Jurkat, Clone E6-1 (cell line): ENCODE data around the gene ITGA1. TPM values are rescaled to one million over a fixed set of nuclear protein-coding genes. Genes with fewer than 3 reads are reported as not detected.
A peak's percentile ranks its signal among the peaks of the same experiment; 100 is the strongest.
"Not testable (repeated sequence)": the region's sequence is repeated elsewhere in the genome, so short reads cannot be mapped to it uniquely, and the experiment has no call there.

Experiments
- DNase-seq: peaks from one replicate; pipeline ENCODE4 v3.0.0-alpha.2; 2011; ENCODE audit warnings: low read depth, low spot score
- H3K4me3 ChIP-seq: 2 replicates; pipeline ENCODE4 v1.5.1; 2011; ENCODE audit warnings: mild to moderate bottlenecking, low read length, control low read depth, moderate library complexity
- polyA plus RNA-seq: library from polyadenylated mRNA; unstranded; fragments of >200 nt; gene quantifications from one replicate; pipeline ENCODE4 v1.2.1, GENCODE V29; 2012; ENCODE audit warnings: missing spikeins; ENCODE audit not compliant: insufficient read length, insufficient read depth

The ITGA1 gene
- 1.2 TPM for polyA plus RNA-seq

DNA sequence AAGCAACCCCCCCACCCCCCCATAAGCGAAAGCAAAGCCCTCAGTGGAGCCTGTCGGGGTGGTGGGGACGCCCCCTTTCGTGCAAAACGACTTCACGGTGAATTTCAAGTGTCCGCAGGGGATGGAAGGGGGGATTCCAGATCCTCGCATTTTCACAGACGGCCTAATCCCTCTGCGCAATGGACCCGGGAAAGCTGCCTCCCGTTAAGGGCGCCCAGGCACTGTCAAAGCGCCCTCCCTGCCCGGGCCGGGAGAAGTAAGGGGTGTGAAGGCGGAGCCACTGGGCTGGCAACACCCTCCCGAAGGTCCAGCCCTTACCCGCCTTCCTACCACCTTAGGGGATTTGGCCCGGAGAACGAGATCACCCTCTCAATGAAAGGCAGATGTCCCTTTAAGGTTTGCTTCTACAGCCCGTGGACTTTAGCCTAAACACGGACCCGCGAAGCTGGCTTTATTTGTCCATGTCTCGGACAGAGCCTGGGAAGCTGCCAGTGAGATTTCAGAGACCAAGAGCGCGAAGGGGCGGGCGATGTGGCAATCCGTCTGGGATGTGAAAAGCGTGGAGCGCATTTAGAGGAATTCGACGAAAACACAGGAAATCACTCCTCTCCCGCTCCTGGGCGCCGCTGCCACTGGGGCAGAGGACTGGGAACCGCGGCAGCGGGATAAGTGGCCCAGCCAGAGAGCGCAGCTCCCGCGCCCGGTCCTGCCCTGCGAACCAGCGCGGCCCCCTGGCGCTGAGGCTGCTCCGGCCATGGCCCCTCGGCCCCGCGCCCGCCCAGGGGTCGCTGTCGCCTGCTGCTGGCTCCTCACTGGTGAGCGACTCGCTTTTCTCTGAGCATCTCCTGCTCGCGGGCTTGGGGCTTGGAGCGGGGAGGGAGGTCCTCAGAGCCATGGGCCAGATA, at the start of gene ITGA1, which contains the start of gene PELO:
TSS of gene ITGA1 (plus strand) at position 317 of the 905 bp plus-strand sequence. CDS start at position 755, 438 bp downstream.
TSS of gene PELO (plus strand) at position 317 of the 905 bp plus-strand sequence. CDS start 12,479 bp downstream, outside the sequence.
- H3K4me3 ChIP-seq, result peak within 1 kb of the TSS; percentile 49
- DNase-seq, result no peak

DNA sequence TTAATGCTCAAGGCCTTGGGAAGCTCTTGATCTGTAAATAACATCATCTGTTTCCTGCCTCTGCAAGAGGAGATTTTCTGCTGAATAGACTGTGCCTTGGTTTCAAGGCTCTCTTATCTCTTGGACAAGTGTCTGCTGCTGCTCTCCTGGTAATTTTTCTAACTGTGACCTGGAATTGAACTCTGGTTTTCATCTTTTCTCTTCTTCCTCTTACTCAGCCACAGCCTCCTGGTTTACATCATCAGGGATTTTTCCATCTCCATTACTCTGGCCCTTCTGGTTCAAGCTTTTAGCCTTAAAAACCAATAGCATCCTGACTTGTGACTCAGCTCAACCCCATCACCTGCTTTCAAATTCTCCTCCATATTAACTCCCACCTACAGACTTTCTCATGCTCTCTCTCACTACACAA, 49.6 kb upstream of the ITGA1 start:
- no peak overlapping the region for H3K4me3 ChIP-seq
- DNase-seq, result peak; percentile 52

DNA sequence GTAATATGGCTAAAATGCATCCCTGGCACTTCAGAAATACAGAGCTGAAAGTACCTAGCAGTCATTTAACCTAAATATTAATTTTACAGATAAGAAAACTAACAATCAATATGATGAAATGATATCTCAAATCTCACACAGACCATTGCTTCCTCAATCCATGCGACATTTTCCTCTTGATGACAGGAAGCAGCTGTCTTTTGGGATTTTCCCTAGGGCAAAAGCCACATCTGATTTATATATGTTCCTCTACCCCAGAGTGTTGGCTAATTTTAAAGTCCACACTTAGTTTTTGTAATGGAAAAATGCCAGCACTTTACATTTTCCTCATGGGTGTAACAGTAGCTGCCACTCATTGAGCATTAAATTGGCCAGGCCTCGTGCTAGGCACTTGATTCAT, 47.7 kb upstream of the ITGA1 start:
- H3K4me3 ChIP-seq, result no peak overlapping the region
- DNase-seq, result no peak

DNA sequence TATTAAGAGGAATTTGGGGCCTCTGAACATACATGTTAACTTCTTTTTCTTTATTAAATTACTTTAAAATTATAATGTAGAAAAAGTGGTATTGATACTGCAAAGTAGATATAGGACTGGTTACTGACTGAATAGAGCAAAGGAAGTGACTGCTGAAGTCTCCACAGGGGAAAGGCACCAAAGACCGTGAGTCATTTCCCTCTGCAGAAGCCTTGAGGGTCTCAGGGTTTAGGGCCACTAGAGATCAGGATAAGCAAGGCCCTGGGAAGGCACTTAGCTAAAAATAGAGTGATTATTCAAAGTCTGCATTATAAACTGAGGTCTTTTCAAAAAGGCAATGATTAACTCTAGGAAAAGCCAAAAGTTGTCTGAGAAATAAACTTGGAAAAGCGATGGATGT, 44.7 kb upstream of the ITGA1 start:
- H3K4me3 ChIP-seq, result no peak overlapping the region
- no peak for DNase-seq

DNA sequence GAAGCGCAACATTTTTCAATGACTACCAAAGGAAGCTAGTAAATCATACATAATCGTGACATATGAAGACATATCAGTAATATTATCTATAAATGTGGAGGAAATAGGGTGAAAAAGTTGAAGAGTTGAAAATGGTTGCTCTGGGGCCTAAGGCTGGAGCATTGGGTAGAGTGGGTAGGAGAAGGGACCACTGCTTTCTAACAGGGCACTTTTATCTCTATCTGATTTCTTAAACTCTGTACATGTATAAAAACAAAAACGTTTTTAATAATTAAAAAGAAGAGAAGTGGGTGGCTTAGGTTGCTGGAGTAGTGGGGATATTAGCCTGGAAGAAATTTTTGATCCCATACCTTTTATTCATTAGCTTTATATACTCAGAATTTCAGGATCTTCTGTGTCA, 44.2 kb upstream of the ITGA1 start:
- no peak for DNase-seq
- H3K4me3 ChIP-seq, result no peak overlapping the region

DNA sequence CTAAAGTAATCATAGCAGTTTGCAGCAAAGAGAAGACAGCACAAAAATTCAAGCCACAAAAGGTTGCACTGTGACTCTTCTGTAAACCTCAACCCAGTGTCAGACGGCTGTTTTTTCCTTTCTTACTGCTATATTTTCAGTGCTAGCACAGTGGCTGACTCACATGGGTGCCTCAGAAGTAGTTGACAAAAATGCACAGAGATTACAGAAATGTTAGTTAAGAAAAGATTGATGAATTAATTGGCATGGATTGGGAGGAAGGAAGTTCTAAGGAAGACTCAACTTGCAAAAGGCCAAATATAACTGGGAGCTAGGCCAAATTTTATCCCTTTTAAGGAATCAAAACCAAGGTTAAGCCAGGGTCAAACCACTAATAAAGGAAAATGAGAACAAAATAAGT, 43.7 kb upstream of the ITGA1 start:
- DNase-seq, result peak; percentile 75
- no peak overlapping the region for H3K4me3 ChIP-seq

DNA sequence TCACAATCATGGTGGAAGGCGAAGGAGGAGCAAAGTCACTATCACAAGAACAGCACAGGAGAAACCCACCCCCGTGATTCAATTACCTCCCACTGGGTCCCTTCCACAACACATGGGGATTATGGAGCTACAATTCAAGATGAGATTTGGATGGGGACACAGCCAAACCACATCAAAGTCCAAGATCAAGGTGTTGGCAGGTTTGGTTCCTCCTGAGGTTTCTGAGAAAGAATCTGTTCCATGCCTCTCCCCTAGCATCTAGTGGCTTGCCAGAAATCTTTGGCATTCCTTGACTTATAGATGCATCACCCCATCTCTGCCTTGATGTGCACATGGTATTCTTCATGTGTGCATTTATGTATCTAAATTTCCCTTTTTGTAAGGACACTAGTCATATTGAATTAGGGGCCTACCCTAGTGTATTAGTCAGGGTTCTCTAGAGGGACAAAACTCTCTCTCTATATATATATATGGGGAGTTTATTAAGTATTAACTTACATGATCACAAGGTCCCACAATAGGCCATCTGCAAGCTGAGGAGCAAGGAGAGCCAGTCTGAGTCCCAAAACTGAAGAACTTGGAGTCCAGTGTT, 42.8 kb upstream of the ITGA1 start:
- DNase-seq, result peak; percentile 46
- H3K4me3 ChIP-seq, result not testable (repeated sequence)

DNA sequence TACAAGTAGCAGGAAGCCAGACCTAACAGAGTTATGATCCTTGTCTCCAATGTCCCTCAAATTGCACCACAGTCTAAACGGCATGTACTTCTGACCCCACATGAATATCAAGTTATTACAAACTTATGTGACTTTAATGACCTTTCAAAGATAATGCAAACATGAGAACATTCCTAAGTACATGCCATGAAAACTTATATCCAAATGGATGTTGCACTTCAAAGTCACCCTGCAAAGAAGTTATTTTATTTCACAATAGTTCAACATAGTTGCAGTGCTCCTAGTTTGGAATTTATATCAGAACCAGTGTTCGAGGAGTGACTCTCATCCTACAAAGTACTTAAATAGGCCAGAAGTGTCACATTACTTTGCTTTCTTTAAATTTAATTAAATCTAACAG, 41.2 kb upstream of the ITGA1 start:
- no peak overlapping the region for H3K4me3 ChIP-seq
- DNase-seq, result no peak

DNA sequence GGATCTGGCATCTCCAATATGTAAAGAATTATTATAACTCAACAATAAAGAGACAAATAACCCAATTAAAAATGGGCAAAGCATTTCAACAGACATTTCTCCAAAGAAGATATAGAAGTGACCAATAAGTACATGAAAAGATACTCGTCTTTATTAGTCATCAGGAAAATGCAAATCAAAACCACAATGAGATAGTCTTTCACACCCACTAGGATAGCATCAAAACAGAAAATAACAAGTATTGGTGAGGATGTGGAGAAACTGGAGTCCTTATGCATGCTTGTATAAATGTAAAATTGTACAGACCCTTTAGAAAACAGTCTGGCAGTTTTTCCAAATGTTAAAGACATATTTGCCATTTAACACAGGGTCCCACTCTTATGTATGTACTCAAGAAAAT, 39.1 kb upstream of the ITGA1 start:
- DNase-seq, result no peak
- H3K4me3 ChIP-seq, result no peak overlapping the region

DNA sequence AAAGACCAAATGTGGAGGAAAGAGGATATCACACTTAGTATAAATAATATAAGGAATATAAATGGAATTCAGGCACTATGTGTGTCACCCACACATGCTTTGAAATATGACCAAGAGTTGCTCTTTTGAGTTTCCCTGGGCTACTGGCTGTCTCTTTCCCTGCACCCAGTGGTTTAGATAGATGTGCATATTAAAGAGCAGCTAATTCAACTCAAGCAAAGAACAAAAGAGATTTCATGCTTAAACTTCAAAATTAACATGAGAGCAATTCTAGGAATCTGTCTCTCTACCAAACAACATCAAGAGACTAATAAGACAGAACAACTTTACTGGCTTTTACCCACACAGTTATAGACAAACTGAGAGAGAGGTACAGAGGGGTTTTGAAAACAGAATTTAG, 38.0 kb upstream of the ITGA1 start:
- DNase-seq, result no peak

DNA sequence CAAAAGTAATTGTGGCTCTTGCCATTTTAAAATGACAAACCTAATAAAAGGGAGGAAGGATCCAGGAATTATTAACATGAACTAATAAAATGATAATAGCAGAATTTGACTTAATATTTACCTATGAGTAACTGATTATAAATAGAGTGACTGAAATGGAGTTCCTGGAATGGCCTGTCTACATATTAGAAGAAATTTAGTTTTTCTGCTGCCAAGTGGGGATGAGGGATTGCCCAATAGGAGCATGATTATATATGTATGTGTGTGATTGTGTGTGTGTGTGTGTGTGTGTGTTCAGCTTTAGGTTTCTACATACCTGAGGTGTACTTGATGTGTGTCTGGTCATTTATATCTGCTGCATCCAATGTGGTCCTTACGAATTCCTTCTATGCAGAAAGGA, 36.6 kb upstream of the ITGA1 start:
- H3K4me3 ChIP-seq, result no peak overlapping the region

More for the DNA sequence above, 38.0 kb upstream of the ITGA1 start:
- no peak overlapping the region for H3K4me3 ChIP-seq

DNA sequence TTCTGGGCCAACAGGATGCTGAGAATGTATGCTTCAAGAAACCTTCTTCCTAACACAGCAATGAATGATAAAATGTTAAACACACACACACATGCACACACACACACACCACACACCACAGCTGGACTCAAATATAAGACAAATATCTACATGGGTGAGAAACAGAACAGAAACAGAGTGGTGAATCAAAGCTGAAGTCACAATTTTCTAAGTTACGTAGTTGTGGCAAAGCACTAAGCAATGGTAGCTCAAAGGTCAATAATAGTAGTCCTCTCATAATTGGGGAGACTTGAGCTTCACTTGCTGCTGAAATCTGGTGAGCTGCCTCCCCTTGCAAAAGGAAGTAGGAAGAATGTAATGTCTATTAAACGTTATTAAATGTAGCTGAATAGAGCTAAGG, 33.7 kb upstream of the ITGA1 start:
- no peak for DNase-seq
- no peak overlapping the region for H3K4me3 ChIP-seq

More for the DNA sequence above, 36.6 kb upstream of the ITGA1 start:
- DNase-seq, result no peak

DNA sequence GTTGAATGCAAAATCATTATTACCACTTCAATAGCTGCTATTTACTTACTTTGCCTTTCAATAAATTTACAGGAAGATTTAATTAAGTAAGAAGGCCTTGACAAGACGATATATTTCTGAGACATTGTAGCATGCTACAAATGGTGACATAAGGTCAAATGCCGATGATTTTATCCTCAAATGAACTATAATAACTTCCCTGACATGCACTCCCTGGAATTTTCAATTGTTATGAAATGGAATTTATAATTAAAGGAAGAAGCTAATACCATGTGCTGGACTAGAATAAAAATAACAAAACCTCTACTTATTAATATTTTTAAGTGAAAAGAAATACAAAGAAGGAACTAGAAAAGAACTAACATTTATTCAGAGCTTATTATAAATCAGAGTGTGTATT, 30.2 kb upstream of the ITGA1 start:
- DNase-seq, result no peak
- H3K4me3 ChIP-seq, result no peak overlapping the region

DNA sequence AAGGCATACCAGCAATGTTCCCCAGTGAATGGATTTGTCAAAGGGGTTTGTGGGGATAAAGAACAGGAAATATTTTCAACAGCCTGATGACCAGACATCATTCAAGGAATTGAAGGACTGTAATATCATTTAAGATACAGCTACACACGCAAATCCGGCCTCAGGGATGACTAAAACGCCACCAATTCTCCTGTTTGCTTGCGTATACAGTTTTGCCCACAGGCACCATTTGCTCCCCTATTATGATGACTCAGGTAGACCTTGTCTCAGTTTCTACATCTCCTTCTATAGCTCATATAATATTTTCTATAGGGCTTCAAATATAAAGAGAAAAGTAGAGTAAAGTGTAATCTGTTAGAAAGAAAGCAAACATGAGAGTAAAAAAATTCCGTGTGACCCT, 29.7 kb upstream of the ITGA1 start:
- H3K4me3 ChIP-seq, result no peak overlapping the region
- no peak for DNase-seq

DNA sequence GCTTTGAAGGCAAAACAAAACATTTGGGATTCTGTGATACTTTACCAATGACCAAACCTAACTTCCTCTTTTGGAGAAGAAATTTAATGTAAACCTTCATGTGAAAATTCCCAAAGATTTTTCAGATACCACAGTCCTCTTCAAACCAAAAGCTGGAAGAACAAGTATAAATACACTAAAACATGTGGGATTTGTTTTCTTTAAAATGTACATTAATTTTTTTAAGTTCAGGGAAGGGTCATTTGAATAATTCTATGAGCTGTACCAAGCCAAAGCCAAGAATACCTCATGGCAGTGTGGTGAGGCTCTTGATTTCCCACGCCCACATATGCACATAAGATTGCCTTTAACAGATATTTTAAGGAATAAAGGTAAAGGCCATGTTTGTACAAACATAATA, 28.4 kb upstream of the ITGA1 start:
- H3K4me3 ChIP-seq, result no peak overlapping the region
- no peak for DNase-seq

DNA sequence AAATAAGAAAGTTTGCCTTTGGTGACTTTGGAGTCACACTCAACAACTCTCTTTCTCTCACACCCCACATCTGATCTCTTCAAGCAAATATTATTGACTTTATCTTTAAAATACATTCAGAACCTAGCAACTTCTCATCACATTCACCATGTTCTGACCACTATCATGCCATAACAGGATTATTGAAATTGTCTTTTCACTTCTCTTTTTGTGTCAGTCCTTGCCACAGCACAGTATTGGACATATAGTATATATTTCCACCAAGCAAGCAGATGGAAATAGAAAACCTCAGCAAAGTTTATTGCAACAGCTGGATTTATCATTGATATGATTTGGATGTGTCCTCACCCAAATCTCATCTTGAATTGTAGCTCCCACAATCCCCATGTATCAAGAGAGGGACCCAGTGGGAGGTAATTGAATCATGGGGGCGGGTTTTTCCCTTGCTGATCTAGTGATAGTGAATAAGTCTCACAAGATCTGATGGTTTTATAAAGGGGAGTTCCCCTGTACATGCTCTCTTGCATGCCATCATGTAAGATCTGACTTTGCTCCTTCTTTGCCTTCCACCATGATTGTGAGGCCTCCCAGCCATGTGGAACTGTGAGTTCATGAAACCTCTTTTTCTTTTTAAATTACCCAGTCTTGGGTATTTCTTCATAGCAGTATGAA, 26.9 kb upstream of the ITGA1 start:
- no peak for DNase-seq
- H3K4me3 ChIP-seq, result no peak overlapping the region

DNA sequence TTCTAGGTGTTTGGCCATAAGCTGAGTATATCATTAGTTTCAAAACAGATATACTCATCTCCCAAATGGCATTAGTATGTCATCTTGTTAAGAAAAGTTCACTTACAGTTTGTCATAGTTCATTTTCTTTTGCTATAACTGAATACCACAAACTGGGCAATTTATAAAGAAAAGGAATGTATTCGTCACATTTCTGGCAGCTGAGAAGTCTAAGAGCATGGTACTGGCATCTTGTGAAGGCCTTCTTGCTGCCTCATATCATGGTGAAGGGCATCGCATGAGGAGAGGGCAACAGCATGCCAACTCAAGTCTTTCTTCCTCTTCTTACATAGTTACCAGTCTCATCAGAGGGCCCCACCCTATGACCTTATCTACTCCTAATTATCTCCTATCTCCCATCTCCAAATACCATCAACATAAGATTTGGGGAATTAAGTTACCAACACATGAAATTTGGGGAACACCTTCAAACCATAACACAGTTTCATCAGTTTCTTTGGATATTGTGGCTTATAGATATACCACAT, 20.4 kb upstream of the ITGA1 start:
- H3K4me3 ChIP-seq, result no peak overlapping the region

DNA sequence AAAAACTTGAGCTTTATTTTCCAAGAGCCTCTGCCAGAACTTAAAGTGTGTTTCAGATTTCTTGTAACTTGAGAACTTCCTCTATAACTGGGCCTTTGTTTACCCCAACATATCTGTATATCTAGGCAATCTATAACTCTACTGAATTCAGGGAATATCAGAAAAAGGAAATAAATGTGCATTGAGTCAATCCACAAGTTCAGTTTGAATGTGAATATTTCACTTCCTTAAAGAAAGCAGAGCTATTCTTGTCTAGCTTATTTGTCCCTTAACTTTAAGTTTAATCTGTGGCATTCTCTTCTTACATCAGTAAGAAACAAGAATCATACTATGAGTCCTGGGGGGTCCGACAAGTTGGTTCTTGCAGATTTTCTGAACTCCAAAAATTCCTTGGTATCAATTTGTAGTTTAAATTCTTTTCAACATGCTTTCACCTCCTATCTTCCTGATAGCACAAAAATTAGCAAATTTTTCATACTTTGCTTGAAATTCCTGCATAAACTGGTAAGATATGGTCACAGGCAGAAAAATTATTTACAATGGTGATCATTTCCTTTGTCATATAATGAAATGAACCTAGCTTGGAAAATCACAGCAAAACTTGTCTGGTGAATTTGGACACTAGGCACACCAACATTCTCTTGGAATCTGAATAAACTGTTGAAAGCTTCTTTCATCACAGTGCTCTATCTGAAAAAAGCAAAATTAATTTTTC, 19.8 kb upstream of the ITGA1 start:
- no peak overlapping the region for H3K4me3 ChIP-seq
- no peak for DNase-seq

More for the DNA sequence above, 20.4 kb upstream of the ITGA1 start:
- DNase-seq, result no peak

DNA sequence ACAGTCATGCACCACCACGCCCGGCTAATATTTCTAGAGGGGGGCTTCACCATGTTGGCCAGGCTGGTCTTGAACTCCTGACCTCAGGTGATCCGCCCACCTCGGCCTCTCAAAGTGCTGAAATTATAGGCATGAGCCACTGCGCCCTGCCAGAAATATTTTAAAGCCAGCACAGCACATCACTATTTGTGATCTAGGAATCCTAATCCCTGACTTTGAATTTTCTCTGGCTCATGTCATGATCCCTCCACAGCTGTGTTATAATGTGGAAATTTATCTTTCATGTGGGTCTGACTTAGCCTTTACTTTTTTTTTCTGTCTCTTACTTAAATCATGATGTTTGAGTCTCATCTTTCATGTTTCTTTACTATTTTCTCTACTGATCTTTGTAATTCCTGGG, 18.7 kb upstream of the ITGA1 start:
- no peak for DNase-seq
- H3K4me3 ChIP-seq, result no peak overlapping the region
